SK-N-SH treated with all-trans-retinoic acid at 6 μM for 48 hours (cell line): ENCODE data around the gene PXYLP1.

Source experiments
- ATAC-seq: fragments of 200-7000 bp; cut with Tn5 transposase; 3 replicates; pipeline ENCODE4 v1.9.1; 2020; ENCODE audit warnings: mild to moderate bottlenecking, moderate library complexity
- ARNTL ChIP-seq: fragments of 450-650 bp; formaldehyde crosslinking; IDR thresholded peaks from 2 replicates; pipeline ENCODE4 v1.5.0; 2020; ENCODE audit warnings: low read depth, mild to moderate bottlenecking, moderate library complexity, borderline replicate concordance
- BACH2 ChIP-seq: fragments of 250-450 bp; sonication (Bioruptor Pico); IDR thresholded peaks from 2 replicates; pipeline ENCODE4 v1.9.0; 2021; ENCODE audit warnings: mild to moderate bottlenecking, borderline replicate concordance
- CSDC2 ChIP-seq: fragments of 250-450 bp; sonication (Bioruptor Pico); IDR thresholded peaks from 2 replicates; pipeline ENCODE4 v1.5.0; 2020; ENCODE audit warnings: mild to moderate bottlenecking, moderate library complexity
- CSRNP3 ChIP-seq: fragments of 250-450 bp; sonication (Bioruptor Pico); IDR thresholded peaks from 2 replicates; pipeline ENCODE4 v1.5.1; 2021; ENCODE audit warnings: mild to moderate bottlenecking, moderate library complexity
- ESRRG ChIP-seq: fragments of 250-450 bp; sonication (Bioruptor Pico); IDR thresholded peaks from 2 replicates; pipeline ENCODE4 v1.6.1; 2021; ENCODE audit warnings: mild to moderate bottlenecking
- GLIS3 ChIP-seq: fragments of 250-450 bp; sonication (Bioruptor Pico); IDR thresholded peaks from 2 replicates; pipeline ENCODE4 v1.5.0; 2020; ENCODE audit warnings: mild to moderate bottlenecking, moderate library complexity
- ISL1 ChIP-seq: fragments of 250-450 bp; sonication (Bioruptor Pico); IDR thresholded peaks from 2 replicates; pipeline ENCODE4 v2.1.2; 2022; ENCODE audit warnings: mild to moderate bottlenecking, moderate library complexity
- OSR1 ChIP-seq: fragments of 250-450 bp; sonication (Bioruptor Pico); IDR thresholded peaks from 2 replicates; pipeline ENCODE4 v1.8.0; 2022; ENCODE audit warnings: moderate library complexity, mild to moderate bottlenecking, inconsistent platforms
- PATZ1 ChIP-seq: fragments of 250-450 bp; sonication (Bioruptor Pico); IDR thresholded peaks from 2 replicates; pipeline ENCODE4 v1.8.0; 2020; ENCODE audit warnings: mild to moderate bottlenecking, moderate library complexity, borderline replicate concordance
- POU6F1 ChIP-seq: fragments of 250-450 bp; sonication (Bioruptor Pico); IDR thresholded peaks from 2 replicates; pipeline ENCODE4 v1.8.0; 2021; ENCODE audit warnings: low read depth, mild to moderate bottlenecking, moderate library complexity, borderline replicate concordance
- RARB ChIP-seq: fragments of 250-450 bp; sonication (Bioruptor Pico); IDR thresholded peaks from 2 replicates; pipeline ENCODE4 v1.8.0; 2021; ENCODE audit warnings: mild to moderate bottlenecking, moderate library complexity
- SNAI2 ChIP-seq: fragments of 250-450 bp; sonication (Bioruptor Pico); IDR thresholded peaks from 2 replicates; pipeline ENCODE4 v1.5.0; 2020; ENCODE audit warnings: mild to moderate bottlenecking, moderate library complexity
- TCF4 ChIP-seq: fragments of 250-450 bp; sonication (Bioruptor Pico); IDR thresholded peaks from 2 replicates; pipeline ENCODE4 v1.8.0; 2021; ENCODE audit warnings: mild to moderate bottlenecking, moderate library complexity, borderline replicate concordance
- TOX ChIP-seq: fragments of 250-450 bp; sonication (Bioruptor Pico); IDR thresholded peaks from 2 replicates; pipeline ENCODE4 v1.8.0; 2021; ENCODE audit warnings: mild to moderate bottlenecking, moderate library complexity, borderline replicate concordance
- ZC3H10 ChIP-seq: fragments of 250-450 bp; sonication (Bioruptor Pico); IDR thresholded peaks from 2 replicates; pipeline ENCODE4 v1.5.1; 2021; ENCODE audit warnings: mild to moderate bottlenecking, moderate library complexity
- ZFP3 ChIP-seq: fragments of 250-450 bp; sonication (Bioruptor Pico); IDR thresholded peaks from 2 replicates; pipeline ENCODE4 v1.5.0; 2020; ENCODE audit warnings: mild to moderate bottlenecking, moderate library complexity
- ZFP30 ChIP-seq: fragments of 450-650 bp; formaldehyde crosslinking; IDR thresholded peaks from 2 replicates; pipeline ENCODE4 v1.5.0; 2022; ENCODE audit warnings: mild to moderate bottlenecking, moderate library complexity
- ZNF565 ChIP-seq: fragments of 450-650 bp; formaldehyde crosslinking; conservative IDR thresholded peaks from 2 replicates; pipeline ENCODE4 v1.5.0; 2020; ENCODE audit warnings: low read depth, mild to moderate bottlenecking, moderate library complexity
- ZNF70 ChIP-seq: fragments of 450-650 bp; formaldehyde crosslinking; IDR thresholded peaks from 2 replicates; pipeline ENCODE4 v1.5.0; 2020; ENCODE audit warnings: mild to moderate bottlenecking, moderate library complexity

The PXYLP1 gene

GRCh38 chr3:141261472-141262307, 30.1 kb downstream of the PXYLP1 start:
- no peak for ATAC-seq

GRCh38 chr3:141262308-141262705, 30.7 kb downstream of the PXYLP1 start:
- TF ChIP-seq RARB (CRISPR knock-in tag) = no peak
- TF ChIP-seq ZNF70 (CRISPR knock-in tag) = no peak
- TF ChIP-seq POU6F1 (CRISPR knock-in tag) = no peak
- no peak for TF ChIP-seq ZC3H10 (CRISPR knock-in tag)
- no peak for TF ChIP-seq BACH2 (CRISPR knock-in tag)
- no peak for TF ChIP-seq OSR1 (CRISPR knock-in tag)
- no peak for TF ChIP-seq ISL1 (CRISPR knock-in tag)
- no peak for TF ChIP-seq CSRNP3 (CRISPR knock-in tag)
- no peak for TF ChIP-seq TCF4 (CRISPR knock-in tag)
- TF ChIP-seq TOX = no peak
- TF ChIP-seq, all 23 proteins: peak for 0
- peak; percentile 67 for ATAC-seq

More at GRCh38 chr3:141261472-141262307, 30.1 kb downstream of the PXYLP1 start:
- no peak for TF ChIP-seq PATZ1 (CRISPR knock-in tag)

- no peak for ATAC-seq
- TF ChIP-seq ZFP3 (CRISPR knock-in tag) = no peak
- TF ChIP-seq RARB (CRISPR knock-in tag) = no peak
- TF ChIP-seq ZFP30 (CRISPR knock-in tag) = no peak
- TF ChIP-seq SNAI2 = no peak
- TF ChIP-seq CSDC2 (CRISPR knock-in tag) = no peak
- TF ChIP-seq OSR1 (CRISPR knock-in tag) = no peak
- TF ChIP-seq GLIS3 = no peak
- no peak for TF ChIP-seq ESRRG (CRISPR knock-in tag)
- no peak for TF ChIP-seq POU6F1 (CRISPR knock-in tag)
- TF ChIP-seq ZNF565 (CRISPR knock-in tag) = no peak
- no peak for TF ChIP-seq ISL1 (CRISPR knock-in tag)
- TF ChIP-seq CSRNP3 (CRISPR knock-in tag) = no peak
- TF ChIP-seq ARNTL = no peak
- no peak for TF ChIP-seq TOX
- no peak for TF ChIP-seq ZC3H10 (CRISPR knock-in tag)
Observed at GRCh38 chr3:141266186-141266585, 34.6 kb downstream of the PXYLP1 start.
